KG1 (cell line): Measurements from ENCODE around the gene SHMT2.

ENCODE experiments used
- DNase-seq: peaks from one replicate; lab custom pipeline; 2025; lab: John Stamatoyannopoulos, UW

Gene SHMT2

GRCh38 chr12:57227315-57228115, 2.0 kb upstream of the SHMT2 start:
- no peak for DNase-seq

GRCh38 chr12:57229046-57229633, 371 bp upstream of the SHMT2 start:
- DNase-seq: no peak

- DNase-seq: no peak
Measured at GRCh38 chr12:57230381-57231155, 1.1 kb downstream of the SHMT2 start.

- DNase-seq: no peak
Measured at GRCh38 chr12:57231276-57232021, 1.9 kb downstream of the SHMT2 start.

GRCh38 chr12:57232156-57232756, 2.7 kb downstream of the SHMT2 start:
- DNase-seq: no peak

GRCh38 chr12:57233357-57234232, 4.1 kb downstream of the SHMT2 start:
- DNase-seq: no peak

GRCh38 chr12:57234233-57234570, 4.7 kb downstream of the SHMT2 start:
- DNase-seq: no peak

- DNase-seq: no peak
Measured at GRCh38 chr12:57234571-57235016, 5.1 kb downstream of the SHMT2 start.

- DNase-seq: no peak
Measured at GRCh38 chr12:57235017-57235727, 5.7 kb downstream of the SHMT2 start.

GRCh38 chr12:57235728-57236131, 6.2 kb downstream of the SHMT2 start:
- no peak for DNase-seq

- DNase-seq: no peak
Measured at GRCh38 chr12:57236201-57236924, 6.9 kb downstream of the SHMT2 start.

- no peak for DNase-seq
Measured at GRCh38 chr12:57236925-57237595, 7.5 kb downstream of the SHMT2 start.

- no peak for DNase-seq
Measured at GRCh38 chr12:57237596-57237931, 8.1 kb downstream of the SHMT2 start.

- DNase-seq: no peak
Measured at GRCh38 chr12:57237932-57238853, 8.7 kb downstream of the SHMT2 start.

GRCh38 chr12:57238854-57239554, 9.5 kb downstream of the SHMT2 start:
- peak; percentile 49 for DNase-seq

- no peak for DNase-seq
Measured at GRCh38 chr12:57239587-57240065, 10.1 kb downstream of the SHMT2 start.
